ACC112 (cell line): ENCODE results near the gene SLC35A1.

Source experiments
- H2AFZ ChIP-seq: fragments of 200-600 bp; sonication (generic); one replicate; pipeline ENCODE4 v1.6.0; 2017; ENCODE audit warnings: antibody characterized with exemption, low read length; ENCODE audit not compliant: unreplicated experiment
- H3K27ac ChIP-seq: fragments of 200-600 bp; sonication (generic); 2 replicates; pipeline ENCODE4 v1.5.1; 2014; ENCODE audit warnings: low read depth, mild to moderate bottlenecking, antibody characterized with exemption, low read length, moderate library complexity
- H3K27me3 ChIP-seq: fragments of 200-600 bp; sonication (generic); 2 replicates; pipeline ENCODE4 v1.6.1; 2014; ENCODE audit warnings: mild to moderate bottlenecking, antibody characterized with exemption, low read length, moderate library complexity, mixed read lengths; ENCODE audit not compliant: insufficient read depth
- H3K36me3 ChIP-seq: fragments of 200-600 bp; sonication (generic); 2 replicates; pipeline ENCODE4 v1.6.1; 2016; ENCODE audit warnings: mild to moderate bottlenecking, antibody characterized with exemption, low read length, moderate library complexity, mixed read lengths; ENCODE audit not compliant: insufficient read depth
- H3K4me1 ChIP-seq: fragments of 200-600 bp; sonication (generic); one replicate; pipeline ENCODE4 v1.6.1; 2016; ENCODE audit warnings: low read length, mixed read lengths; ENCODE audit not compliant: insufficient read depth, unreplicated experiment, control insufficient read depth
- H3K4me3 ChIP-seq: fragments of 200-600 bp; sonication (generic); 2 replicates; pipeline ENCODE4 v1.5.1; 2014; ENCODE audit warnings: mild to moderate bottlenecking, low read depth, low read length
- H3K79me2 ChIP-seq: fragments of 200-600 bp; sonication (generic); one replicate; pipeline ENCODE4 v1.6.0; 2016; ENCODE audit warnings: low read length; ENCODE audit not compliant: control insufficient read depth, unreplicated experiment, insufficient read depth

The SLC35A1 gene

DNA sequence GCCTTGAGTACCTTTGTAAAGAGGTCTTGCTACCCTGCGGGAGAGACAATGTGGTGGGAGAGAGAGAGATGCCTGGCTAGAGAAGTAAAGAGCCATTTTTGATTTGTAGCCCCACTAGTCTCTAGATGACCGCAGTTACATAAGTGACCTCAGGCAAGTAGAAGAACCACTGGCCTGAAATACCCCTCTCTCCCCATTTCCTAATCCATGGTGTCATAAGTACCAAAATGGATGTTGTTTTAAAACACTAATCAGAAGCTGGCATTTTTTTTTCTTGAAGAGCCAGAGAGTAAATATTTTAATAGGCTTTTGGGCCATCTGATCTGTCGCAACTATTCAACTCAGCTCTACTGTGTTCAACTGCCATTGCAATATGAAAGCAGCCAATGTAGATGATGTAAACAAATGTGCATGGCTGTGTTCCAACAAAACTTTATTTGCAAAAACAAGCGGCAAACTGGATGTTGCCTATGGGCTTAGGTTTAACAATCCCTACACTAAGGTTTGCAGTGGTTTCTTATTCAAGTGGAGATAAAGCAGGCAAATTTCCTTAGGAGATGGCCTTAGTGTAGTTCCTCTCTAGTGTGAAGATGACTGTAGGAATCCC lies 80.5 kb downstream of the SLC35A1 start:
- peaks cover 22% of the 10 kb centered on the region for H3K36me3 ChIP-seq
- H3K4me1 ChIP-seq: no peaks in the 10 kb centered on the region
- no peak overlapping the region for H3K27ac ChIP-seq
- H3K4me3 ChIP-seq: no peak overlapping the region
- H3K27me3 ChIP-seq: no peaks in the 10 kb centered on the region
- H2AFZ ChIP-seq: no peak overlapping the region
- no peaks in the 10 kb centered on the region for H3K79me2 ChIP-seq

DNA sequence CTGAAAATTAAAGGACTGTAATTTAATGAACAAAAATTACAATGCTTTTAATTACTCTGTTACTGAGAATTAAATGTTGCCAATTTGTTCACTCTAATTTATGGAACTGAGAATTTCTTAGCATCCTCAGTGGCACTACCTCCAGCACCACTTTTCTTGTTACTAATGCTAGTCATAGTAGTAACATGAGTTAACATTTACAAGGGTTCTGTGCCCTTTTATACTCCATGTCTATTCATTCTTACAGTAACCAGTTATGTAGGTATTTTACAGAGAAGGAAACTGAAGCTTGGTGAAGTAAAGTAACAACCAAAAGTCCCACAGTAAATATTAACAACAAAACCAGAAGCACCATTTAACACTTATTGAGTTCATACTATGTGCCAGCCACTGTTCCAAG lies 82.7 kb downstream of the SLC35A1 start:
- H3K4me3 ChIP-seq: no peak overlapping the region
- no peaks in the 10 kb centered on the region for H3K27me3 ChIP-seq
- H3K36me3 ChIP-seq: peaks cover 18% of the 10 kb centered on the region
- H3K27ac ChIP-seq: no peak overlapping the region
- H2AFZ ChIP-seq: no peak overlapping the region
- no peaks in the 10 kb centered on the region for H3K4me1 ChIP-seq
- H3K79me2 ChIP-seq: no peaks in the 10 kb centered on the region

DNA sequence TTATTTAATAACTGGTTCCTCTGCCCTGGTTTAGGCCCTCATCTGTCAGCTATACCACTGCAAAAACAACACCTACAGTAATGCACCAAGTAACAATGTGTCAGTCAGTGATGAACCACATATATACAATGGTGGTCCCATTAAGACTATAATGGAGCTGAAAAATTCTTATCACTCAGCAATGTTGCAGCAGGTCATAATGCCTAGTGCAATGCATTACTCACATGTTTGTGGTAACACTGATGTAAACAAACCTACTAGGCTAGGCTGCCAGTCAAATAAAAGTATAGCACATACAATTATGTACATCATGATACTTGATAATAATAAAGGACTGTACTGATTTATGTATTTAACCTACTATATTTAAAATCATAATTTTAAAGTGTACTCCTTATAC lies 85.7 kb downstream of the SLC35A1 start:
- no peaks in the 10 kb centered on the region for H3K79me2 ChIP-seq

DNA sequence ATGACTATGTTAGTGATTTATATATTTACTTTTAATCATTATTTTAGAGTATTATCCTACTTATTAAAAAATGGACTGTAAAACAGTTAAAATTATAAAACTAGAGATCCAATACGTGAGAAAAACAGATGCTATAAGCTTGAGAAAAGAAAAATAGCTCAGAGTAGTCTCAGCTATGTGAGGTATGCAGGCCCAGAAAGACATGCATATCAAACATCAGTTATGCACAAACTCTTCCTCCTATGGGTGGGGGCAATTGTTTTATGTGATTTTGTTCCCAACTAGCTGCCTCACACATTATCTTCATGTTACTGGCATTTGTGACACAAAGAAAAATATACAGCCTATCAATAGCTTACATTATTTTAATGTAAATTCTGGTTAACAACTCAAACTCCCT lies 88.2 kb downstream of the SLC35A1 start:
- Histone ChIP-seq H2AFZ (no peak overlapping the region), H3K4me1 (no peaks in the 10 kb centered on the region), H3K27me3 (no peaks in the 10 kb centered on the region), H3K36me3 (peaks cover 21% of the 10 kb centered on the region), H3K27ac (no peak overlapping the region), H3K79me2 (peaks cover 10% of the 10 kb centered on the region), H3K4me3 (no peak overlapping the region)

More for the DNA sequence above, 85.7 kb downstream of the SLC35A1 start:
- Histone ChIP-seq H2AFZ (no peak overlapping the region), H3K27me3 (no peaks in the 10 kb centered on the region), H3K4me1 (no peaks in the 10 kb centered on the region), H3K4me3 (no peak overlapping the region), H3K36me3 (peaks cover 24% of the 10 kb centered on the region), H3K27ac (no peak overlapping the region)
